ENCODE results near the gene NUBP2.

NUBP2 gene

DNA sequence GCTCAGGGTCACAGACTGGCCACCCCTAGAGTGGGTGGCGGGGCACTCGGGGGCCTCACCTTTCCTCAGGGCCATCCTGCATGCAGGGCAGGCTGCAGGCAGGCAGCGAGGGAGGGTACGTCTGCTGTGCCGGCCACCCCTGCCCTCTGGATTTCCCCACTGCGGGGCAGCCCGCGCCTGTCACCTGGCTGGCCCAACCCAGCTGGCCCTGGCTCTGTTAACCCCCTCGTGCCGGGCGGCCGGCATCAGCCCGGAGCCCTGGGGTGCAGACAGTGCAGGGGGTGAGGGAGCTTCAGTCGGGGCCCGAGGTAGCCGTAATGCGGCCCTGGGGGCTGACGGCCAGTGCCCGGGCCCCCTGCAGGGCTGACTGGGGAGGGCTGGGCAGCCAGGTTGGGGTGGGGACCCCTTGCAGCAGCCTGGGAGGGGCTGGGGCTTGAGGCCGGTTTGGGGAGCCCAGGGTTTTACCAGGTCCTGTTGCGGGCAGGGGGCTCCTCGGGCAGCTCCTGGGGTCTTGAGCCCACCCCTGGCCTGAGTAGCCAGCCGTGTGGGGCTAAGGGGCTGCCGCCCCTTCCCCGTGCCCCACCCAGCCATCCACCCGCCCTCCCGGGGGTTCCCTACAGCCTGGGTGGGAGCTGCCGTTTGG, 10.9 kb downstream of the NUBP2 start, which contains the start of gene IGFALS:
TSS of gene IGFALS (minus strand) at position 128 of the 643 bp plus-strand sequence. CDS start at position 75, 53 bp downstream.
- TF ChIP-seq, protein P1, sequence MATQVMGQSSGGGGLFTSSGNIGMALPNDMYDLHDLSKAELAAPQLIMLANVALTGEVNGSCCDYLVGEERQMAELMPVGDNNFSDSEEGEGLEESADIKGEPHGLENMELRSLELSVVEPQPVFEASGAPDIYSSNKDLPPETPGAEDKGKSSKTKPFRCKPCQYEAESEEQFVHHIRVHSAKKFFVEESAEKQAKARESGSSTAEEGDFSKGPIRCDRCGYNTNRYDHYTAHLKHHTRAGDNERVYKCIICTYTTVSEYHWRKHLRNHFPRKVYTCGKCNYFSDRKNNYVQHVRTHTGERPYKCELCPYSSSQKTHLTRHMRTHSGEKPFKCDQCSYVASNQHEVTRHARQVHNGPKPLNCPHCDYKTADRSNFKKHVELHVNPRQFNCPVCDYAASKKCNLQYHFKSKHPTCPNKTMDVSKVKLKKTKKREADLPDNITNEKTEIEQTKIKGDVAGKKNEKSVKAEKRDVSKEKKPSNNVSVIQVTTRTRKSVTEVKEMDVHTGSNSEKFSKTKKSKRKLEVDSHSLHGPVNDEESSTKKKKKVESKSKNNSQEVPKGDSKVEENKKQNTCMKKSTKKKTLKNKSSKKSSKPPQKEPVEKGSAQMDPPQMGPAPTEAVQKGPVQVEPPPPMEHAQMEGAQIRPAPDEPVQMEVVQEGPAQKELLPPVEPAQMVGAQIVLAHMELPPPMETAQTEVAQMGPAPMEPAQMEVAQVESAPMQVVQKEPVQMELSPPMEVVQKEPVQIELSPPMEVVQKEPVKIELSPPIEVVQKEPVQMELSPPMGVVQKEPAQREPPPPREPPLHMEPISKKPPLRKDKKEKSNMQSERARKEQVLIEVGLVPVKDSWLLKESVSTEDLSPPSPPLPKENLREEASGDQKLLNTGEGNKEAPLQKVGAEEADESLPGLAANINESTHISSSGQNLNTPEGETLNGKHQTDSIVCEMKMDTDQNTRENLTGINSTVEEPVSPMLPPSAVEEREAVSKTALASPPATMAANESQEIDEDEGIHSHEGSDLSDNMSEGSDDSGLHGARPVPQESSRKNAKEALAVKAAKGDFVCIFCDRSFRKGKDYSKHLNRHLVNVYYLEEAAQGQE (IDR thresholded peaks at IDR 0.05; ENCODE audit: insufficient read depth in 1 of 2, low read depth in 2 of 2, low read length in 2 of 2) = no peak
- no peak for TF ChIP-seq SIN3A (IDR thresholded peaks at IDR 0.05; ENCODE audit: borderline replicate concordance, insufficient read depth, low read length)
- TF ChIP-seq TAF1 (IDR thresholded peaks at IDR 0.05; ENCODE audit: borderline replicate concordance, insufficient read depth, low read length) = no peak
- TF ChIP-seq POLR2AphosphoS5 (IDR thresholded peaks at IDR 0.05; ENCODE audit: low read depth, low read length) = no peak
- TF ChIP-seq FOXP2 (optimal IDR thresholded peaks at IDR 0.05; ENCODE audit: borderline replicate concordance, extremely low read depth, extremely low read length, insufficient read depth) = no peak

DNA sequence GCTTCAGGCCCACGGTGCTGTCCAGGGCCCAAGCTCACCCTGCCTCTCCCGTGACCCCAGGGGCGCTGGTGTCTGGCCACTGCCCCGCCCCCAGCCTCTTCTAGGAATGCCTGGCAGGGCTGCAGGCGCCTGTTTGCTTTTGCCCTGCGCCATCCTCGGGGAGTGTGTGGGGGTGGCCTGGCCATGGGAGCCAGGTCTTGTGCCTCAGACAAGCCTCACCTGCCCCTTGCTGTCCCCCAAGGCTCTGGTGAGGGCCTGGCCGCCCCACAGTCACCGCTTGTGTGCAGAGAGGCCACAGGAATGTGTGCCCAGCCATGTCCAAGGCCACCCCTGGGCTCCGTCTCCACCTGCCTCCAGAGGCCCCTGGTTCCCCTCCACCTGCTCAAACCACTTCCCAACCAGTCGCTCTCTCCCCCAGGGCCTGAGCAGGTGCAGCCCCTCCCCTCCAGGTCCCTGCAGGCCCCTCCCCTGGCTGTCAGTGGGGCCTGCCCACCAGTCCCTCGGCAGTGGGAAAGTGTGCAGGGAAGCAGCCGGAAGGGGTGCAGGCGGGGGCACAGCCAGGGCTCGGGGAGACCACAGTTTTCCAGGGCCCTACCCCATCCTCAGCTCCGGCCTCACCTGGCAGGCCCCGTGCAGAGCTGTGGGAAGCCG, 11.6 kb downstream of the NUBP2 start:
- TF ChIP-seq, protein P1 (IDR thresholded peaks at IDR 0.05; ENCODE audit: insufficient read depth in 1 of 2, low read depth in 2 of 2, low read length in 2 of 2) = no peak
- no peak for TF ChIP-seq POLR2AphosphoS5 (IDR thresholded peaks at IDR 0.05; ENCODE audit: low read depth, low read length)
- TF ChIP-seq TAF1 (IDR thresholded peaks at IDR 0.05; ENCODE audit: borderline replicate concordance, insufficient read depth, low read length) = no peak
- no peak for TF ChIP-seq FOXP2 (optimal IDR thresholded peaks at IDR 0.05; ENCODE audit: borderline replicate concordance, extremely low read depth, extremely low read length, insufficient read depth)
- no peak for TF ChIP-seq SIN3A (IDR thresholded peaks at IDR 0.05; ENCODE audit: borderline replicate concordance, insufficient read depth, low read length)

DNA sequence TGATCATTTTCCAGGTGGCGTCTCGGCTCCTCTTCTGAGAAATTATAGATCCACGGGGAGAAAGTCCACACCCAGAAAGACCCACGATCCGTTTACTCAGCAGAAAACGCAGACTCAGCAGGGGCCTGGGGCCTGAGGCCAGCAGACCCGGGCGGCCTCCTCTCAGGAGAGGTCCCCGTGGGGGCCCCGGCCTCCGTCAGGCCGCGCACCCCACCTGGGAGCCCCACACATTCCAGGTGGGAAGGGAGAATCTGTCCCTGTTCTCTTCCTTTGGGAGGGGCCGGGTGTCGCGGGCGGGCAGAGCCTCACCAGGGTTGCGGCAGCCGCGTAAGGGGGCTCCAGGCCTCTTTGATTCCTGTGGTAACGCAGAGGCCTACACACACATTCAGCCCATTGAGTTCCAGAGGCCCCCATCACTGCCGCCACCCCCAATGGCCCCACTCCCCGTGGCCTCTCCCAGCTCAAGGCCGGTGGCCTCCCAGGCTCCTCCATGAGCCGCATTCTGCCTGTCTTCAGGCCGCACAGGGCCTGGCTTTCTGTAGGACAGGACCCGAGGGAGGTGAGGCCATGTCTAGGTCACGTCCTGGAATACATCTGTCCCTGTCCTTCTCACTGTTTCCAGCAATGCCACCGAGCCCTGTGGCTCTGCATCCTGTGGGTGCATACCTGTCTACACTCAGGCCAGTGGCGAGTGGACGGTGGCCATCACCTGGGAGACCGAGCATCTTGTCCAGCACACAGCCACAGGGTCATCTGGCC, 12.3 kb downstream of the NUBP2 start:
- TF ChIP-seq FOXP2 (optimal IDR thresholded peaks at IDR 0.05; ENCODE audit: borderline replicate concordance, extremely low read depth, extremely low read length, insufficient read depth) = no peak
- no peak for TF ChIP-seq POLR2AphosphoS5 (IDR thresholded peaks at IDR 0.05; ENCODE audit: low read depth, low read length)
- TF ChIP-seq, protein P1 (IDR thresholded peaks at IDR 0.05; ENCODE audit: insufficient read depth in 1 of 2, low read depth in 2 of 2, low read length in 2 of 2) = no peak
- TF ChIP-seq TAF1 (IDR thresholded peaks at IDR 0.05; ENCODE audit: borderline replicate concordance, insufficient read depth, low read length) = no peak
- no peak for TF ChIP-seq SIN3A (IDR thresholded peaks at IDR 0.05; ENCODE audit: borderline replicate concordance, insufficient read depth, low read length)

DNA sequence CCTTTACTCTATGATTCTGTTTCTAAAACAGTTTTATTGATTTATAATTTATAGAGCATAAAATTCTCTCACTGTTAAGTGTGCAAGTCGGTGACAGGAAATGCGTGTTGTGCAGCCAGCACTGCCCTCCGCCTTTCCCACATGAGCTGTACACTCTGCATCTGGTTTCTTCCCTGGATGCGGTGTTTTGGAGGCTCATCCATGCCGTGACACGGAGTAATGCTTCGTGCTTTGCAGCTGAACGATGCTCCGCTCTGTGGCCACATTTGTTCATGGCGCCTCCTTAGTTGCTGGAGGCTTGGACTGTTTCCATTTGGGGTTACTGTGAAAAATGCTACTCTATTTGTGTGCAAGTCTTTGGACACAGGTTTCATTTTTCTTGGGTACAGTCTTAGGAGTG, 17.9 kb downstream of the NUBP2 start:
- TF ChIP-seq FOXP2 (optimal IDR thresholded peaks at IDR 0.05; ENCODE audit: borderline replicate concordance, extremely low read depth, extremely low read length, insufficient read depth) = no peak
- TF ChIP-seq, protein P1 (IDR thresholded peaks at IDR 0.05; ENCODE audit: insufficient read depth in 1 of 2, low read depth in 2 of 2, low read length in 2 of 2) = no peak

All from PFSK-1 (cell line).